Activated naive CD8-positive, alpha-beta T cell treated with anti-CD3 and anti-CD28 coated beads, Interleukin-2, amount 10 ng/mL, durations not matched to agents 7 days and 5 days (primary cell): Measurements from ENCODE around the gene MIA. TPM values are rescaled to one million over a fixed set of nuclear protein-coding genes. Genes with fewer than 3 reads are reported as not detected.
"Not testable (repeated sequence)": the region's sequence is repeated elsewhere in the genome, so short reads cannot be mapped to it uniquely, and the experiment has no call there.

Source experiments
- ATAC-seq: fragments of 150-1000 bp; cut with Tn5 transposase; one replicate; pipeline ENCODE4 v1.10.0; 2021; ENCODE audit warnings: low read depth, moderate library complexity
- POLR2A ChIA-PET: fragments of 350-600 bp; sonication (Branson Sonifier 250); formaldehyde crosslinking; loops from one replicate; lab custom pipeline; 2021; ENCODE audit warnings: antibody characterized with exemption; lab: Charles Lee
- DNase-seq: peaks from one replicate; pipeline ENCODE4 v3.0.0; 2021
- H3K27ac Mint-ChIP-seq: one replicate; pipeline ENCODE4 v1.8.0; 2022; ENCODE audit warnings: mild to moderate bottlenecking, mixed read lengths
- H3K27me3 Mint-ChIP-seq: one replicate; pipeline ENCODE4 v1.8.0; 2022; ENCODE audit warnings: mild to moderate bottlenecking, moderate library complexity, mixed read lengths
- H3K36me3 Mint-ChIP-seq: one replicate; pipeline ENCODE4 v1.8.0; 2021; ENCODE audit warnings: mild to moderate bottlenecking, mixed read lengths
- H3K4me1 Mint-ChIP-seq: one replicate; pipeline ENCODE4 v1.8.0; 2021; ENCODE audit warnings: mixed read lengths
- H3K4me3 Mint-ChIP-seq: one replicate; pipeline ENCODE4 v1.8.0; 2022; ENCODE audit warnings: mild to moderate bottlenecking, moderate library complexity, mixed read lengths
- H3K9me3 Mint-ChIP-seq: one replicate; pipeline ENCODE4 v1.8.0; 2021; ENCODE audit warnings: mixed read lengths
- total RNA-seq, 2 experiments: library from RNA; stranded (reverse); gene quantifications; one replicate each; pipeline ENCODE4 v1.2.3, GENCODE V29; 2021

MIA gene
- total RNA-seq, 2 experiments from 2014 or later: 3.0 TPM

GRCh38 chr19:40826312-40826698, 51.0 kb downstream of the MIA start:
- POLR2A ChIA-PET, DNase-seq, H3K9me3 Mint-ChIP-seq, H3K27me3 Mint-ChIP-seq, ATAC-seq: not testable (repeated sequence)
- Mint-ChIP-seq H3K27ac (peak overlapping the region; percentile 75), H3K4me3 (peak overlapping the region; percentile 18), H3K4me1 (peaks cover 17% of the 10 kb centered on the region), H3K36me3 (peaks cover 15% of the 10 kb centered on the region)

GRCh38 chr19:40826699-40827385, 51.5 kb downstream of the MIA start:
- Mint-ChIP-seq H3K4me3 (peak overlapping the region; percentile 18), H3K27ac (peak overlapping the region; percentile 75), H3K4me1 (peaks cover 17% of the 10 kb centered on the region), H3K36me3 (peaks cover 15% of the 10 kb centered on the region)
- POLR2A ChIA-PET, H3K27me3 Mint-ChIP-seq, H3K9me3 Mint-ChIP-seq, DNase-seq: not testable (repeated sequence)
- ATAC-seq: peak; percentile 78

Other genes starting within 250 kb of the MIA start
- gene SHKBP1, start 198.6 kb upstream of the MIA start, total RNA-seq: 100 to 1,000 TPM; 139 to 140 TPM
- 10 to 100 TPM; 83.3 to 94.0 TPM for gene LTBP4, start 174.2 kb upstream of the MIA start, total RNA-seq
- gene NUMBL, start 84.9 kb upstream of the MIA start, total RNA-seq: 10 to 100 TPM in 1 of 2 experiments, 1 to 10 TPM in 1; 9.9 to 11.7 TPM
- 10 to 100 TPM; 35.8 to 36.8 TPM for gene COQ8B, start 58.6 kb upstream of the MIA start, total RNA-seq
- gene ITPKC, start 58.4 kb upstream of the MIA start, total RNA-seq: 1 to 10 TPM; 7.1 TPM
- 10 to 100 TPM; 13.5 to 15.6 TPM for gene ACTMAP, start 25.0 kb upstream of the MIA start, total RNA-seq
- gene SNRPA, start 24.3 kb upstream of the MIA start, total RNA-seq: 100 to 1,000 TPM; 145 to 157 TPM
- gene RAB4B, start 2.7 kb downstream of the MIA start, total RNA-seq: 10 to 100 TPM; 53.1 to 57.7 TPM
- gene EGLN2, start 23.7 kb downstream of the MIA start, total RNA-seq: 100 to 1,000 TPM; 158 to 159 TPM
- under 1 TPM; 0.28 to 0.55 TPM for gene CYP2A6, start 74.9 kb downstream of the MIA start, total RNA-seq
- gene CYP2A7, start 106.7 kb downstream of the MIA start, total RNA-seq: not detected
- not detected for gene CYP2B6, start 215.8 kb downstream of the MIA start, total RNA-seq